ENCODE measurements around the gene INHBE.
A peak's percentile ranks its signal among the peaks of the same experiment; 100 is the strongest.

INHBE gene

DNA sequence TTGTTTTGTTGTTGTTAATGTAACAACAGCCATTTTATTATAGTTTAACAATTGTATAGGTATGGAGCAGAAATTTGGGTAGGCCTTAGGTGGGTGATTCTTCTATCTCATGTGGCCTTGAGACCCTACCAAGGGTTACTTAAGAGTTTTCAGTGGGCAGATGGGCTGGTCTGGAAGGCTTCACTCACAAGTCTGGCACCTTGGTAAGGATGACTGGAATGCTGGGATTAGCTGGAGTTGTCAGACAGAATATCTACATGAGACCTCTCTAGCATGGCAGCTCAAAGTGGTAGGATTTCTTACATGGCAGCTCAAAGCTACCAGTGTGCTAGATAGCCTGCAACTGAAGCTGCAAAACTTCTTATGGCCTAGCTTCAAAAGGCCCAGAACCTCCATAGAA is 30.6 kb downstream of the INHBE start:
- H3K4me2 ChIP-seq (ENCODE audit: low read depth, low read length, poor library complexity, severe bottlenecking): no peak overlapping the region
- no peaks in the 10 kb centered on the region for H3K9me2 ChIP-seq (replicated peaks; ENCODE audit: low read depth, low read length)
- H3K9ac ChIP-seq (ENCODE audit: low read depth, low read length, poor library complexity, severe bottlenecking): no peak overlapping the region
- no peak for TF ChIP-seq EZH2phosphoT487 (IDR thresholded peaks at IDR 0.05; ENCODE audit: borderline replicate concordance)
- TF ChIP-seq, protein P1, sequence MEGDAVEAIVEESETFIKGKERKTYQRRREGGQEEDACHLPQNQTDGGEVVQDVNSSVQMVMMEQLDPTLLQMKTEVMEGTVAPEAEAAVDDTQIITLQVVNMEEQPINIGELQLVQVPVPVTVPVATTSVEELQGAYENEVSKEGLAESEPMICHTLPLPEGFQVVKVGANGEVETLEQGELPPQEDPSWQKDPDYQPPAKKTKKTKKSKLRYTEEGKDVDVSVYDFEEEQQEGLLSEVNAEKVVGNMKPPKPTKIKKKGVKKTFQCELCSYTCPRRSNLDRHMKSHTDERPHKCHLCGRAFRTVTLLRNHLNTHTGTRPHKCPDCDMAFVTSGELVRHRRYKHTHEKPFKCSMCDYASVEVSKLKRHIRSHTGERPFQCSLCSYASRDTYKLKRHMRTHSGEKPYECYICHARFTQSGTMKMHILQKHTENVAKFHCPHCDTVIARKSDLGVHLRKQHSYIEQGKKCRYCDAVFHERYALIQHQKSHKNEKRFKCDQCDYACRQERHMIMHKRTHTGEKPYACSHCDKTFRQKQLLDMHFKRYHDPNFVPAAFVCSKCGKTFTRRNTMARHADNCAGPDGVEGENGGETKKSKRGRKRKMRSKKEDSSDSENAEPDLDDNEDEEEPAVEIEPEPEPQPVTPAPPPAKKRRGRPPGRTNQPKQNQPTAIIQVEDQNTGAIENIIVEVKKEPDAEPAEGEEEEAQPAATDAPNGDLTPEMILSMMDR (conservative IDR thresholded peaks at IDR 0.05; ENCODE audit: low read length): no peak
- H3K79me2 ChIP-seq (ENCODE audit: insufficient read depth, low read length): peaks cover 27% of the 10 kb centered on the region
- H3K4me3 ChIP-seq (ENCODE audit: low read length, poor library complexity, severe bottlenecking): no peak overlapping the region
- H2AFZ ChIP-seq (ENCODE audit: low read length): no peak overlapping the region
- peaks cover 8% of the 10 kb centered on the region; the same call in 1 of the 2 replicates for H3K36me3 ChIP-seq (ENCODE audit: insufficient read depth, low read length)
- H3K9me3 ChIP-seq (ENCODE audit: insufficient read depth, low read depth, low read length): no peaks in the 10 kb centered on the region
- H3K27me3 ChIP-seq (ENCODE audit: insufficient read depth, low read length, poor library complexity, severe bottlenecking): no peaks in the 10 kb centered on the region
- H4K20me1 ChIP-seq (ENCODE audit: insufficient read depth, low read length, poor library complexity, severe bottlenecking): peaks cover 23% of the 10 kb centered on the region
- H3F3A ChIP-seq (ENCODE audit: low read depth): 0 out of 2 replicates have a peak, but pooled peaks cover 3% of the 10 kb centered on the region
- H3K4me1 ChIP-seq (ENCODE audit: insufficient read depth, low read length, poor library complexity, severe bottlenecking): peaks cover 25% of the 10 kb centered on the region

DNA sequence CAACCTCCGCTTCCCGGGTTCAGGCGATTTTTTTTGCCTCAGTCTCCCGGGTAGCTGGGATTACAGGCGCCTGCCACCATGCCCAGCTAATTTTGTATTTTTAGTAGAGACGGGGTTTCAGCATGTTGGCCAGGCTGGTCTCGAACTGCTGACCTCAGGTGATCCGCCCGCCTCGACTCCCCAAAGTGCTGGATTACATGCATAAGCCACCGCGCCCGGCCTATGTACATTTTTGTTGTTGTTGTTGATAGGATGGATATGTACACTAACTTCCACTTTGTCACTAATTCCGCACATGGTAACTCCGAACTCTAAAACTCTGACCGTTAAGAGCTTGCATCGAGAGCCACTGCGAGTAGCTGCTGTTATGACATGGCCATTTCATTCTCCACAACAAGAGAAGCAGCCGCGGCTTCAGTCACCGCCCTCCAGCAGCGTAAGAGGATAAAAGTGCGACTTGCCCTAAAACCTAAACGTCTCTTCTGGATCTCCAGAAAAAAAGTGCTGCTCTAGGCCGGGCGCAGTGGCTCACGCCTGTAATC is 32.0 kb downstream of the INHBE start:
- peak overlapping the region; percentile 71 for H2AFZ ChIP-seq (ENCODE audit: low read length)
- no peak overlapping the region for H3K4me2 ChIP-seq (ENCODE audit: low read depth, low read length, poor library complexity, severe bottlenecking)
- H3K9me2 ChIP-seq (replicated peaks; ENCODE audit: low read depth, low read length): no peaks in the 10 kb centered on the region
- TF ChIP-seq, protein P1 (conservative IDR thresholded peaks at IDR 0.05; ENCODE audit: low read length): no peak
- TF ChIP-seq EZH2phosphoT487 (IDR thresholded peaks at IDR 0.05; ENCODE audit: borderline replicate concordance): no peak
- no peaks in the 10 kb centered on the region for H3F3A ChIP-seq (ENCODE audit: low read depth)
- H3K4me3 ChIP-seq (ENCODE audit: low read length, poor library complexity, severe bottlenecking): no peak overlapping the region
- H3K36me3 ChIP-seq (ENCODE audit: insufficient read depth, low read length): peaks cover 19% of the 10 kb centered on the region; the same call in 1 of the 2 replicates
- H3K79me2 ChIP-seq (ENCODE audit: insufficient read depth, low read length): peaks cover 32% of the 10 kb centered on the region
- peaks cover 25% of the 10 kb centered on the region for H4K20me1 ChIP-seq (ENCODE audit: insufficient read depth, low read length, poor library complexity, severe bottlenecking)
- H3K9ac ChIP-seq (ENCODE audit: low read depth, low read length, poor library complexity, severe bottlenecking): no peak overlapping the region
- no peaks in the 10 kb centered on the region for H3K27me3 ChIP-seq (ENCODE audit: insufficient read depth, low read length, poor library complexity, severe bottlenecking)
- peaks cover 19% of the 10 kb centered on the region for H3K4me1 ChIP-seq (ENCODE audit: insufficient read depth, low read length, poor library complexity, severe bottlenecking)
- H3K9me3 ChIP-seq (ENCODE audit: insufficient read depth, low read depth, low read length): no peaks in the 10 kb centered on the region

DNA sequence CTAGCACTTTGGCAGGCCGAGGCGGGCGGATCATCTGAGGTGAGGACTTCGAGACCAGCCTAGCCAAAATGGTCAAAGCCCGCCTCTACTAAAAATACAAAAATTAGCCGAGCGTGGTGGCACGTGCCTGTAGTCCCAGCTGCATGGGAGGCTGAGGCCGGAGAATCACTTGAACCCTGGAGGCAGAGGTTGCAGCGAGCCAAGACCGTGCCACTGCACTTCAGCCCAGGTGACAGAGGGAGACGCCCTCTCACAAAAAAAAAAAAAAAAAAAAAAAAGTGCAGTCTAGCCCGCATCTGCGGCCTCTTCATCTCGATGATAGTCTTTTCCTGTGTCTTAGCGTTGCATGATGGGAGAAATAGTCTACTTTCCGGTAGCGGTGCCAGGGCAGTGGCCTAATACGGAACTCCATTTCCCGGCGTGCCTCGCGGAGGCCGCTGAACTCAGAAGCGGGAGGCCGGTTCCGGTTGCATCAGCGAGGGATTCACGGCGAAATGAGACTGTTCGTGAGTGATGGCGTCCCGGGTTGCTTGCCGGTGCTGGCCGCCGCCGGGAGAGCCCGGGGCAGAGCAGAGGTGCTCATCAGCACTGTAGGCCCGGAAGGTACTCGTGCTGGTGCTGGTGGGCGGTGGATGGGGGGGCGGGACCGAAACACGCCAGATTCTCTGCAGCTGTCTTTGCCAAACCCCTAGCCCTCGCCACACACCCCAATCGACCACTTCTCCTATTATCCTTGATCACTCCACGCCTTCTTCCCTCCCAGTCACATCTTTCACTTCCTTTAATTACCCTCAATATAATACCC is 32.7 kb downstream of the INHBE start, which contains the start of gene MARS1:
Gene MARS1 (plus strand): TSS at position 472 of the 805 bp plus-strand sequence. CDS start 23 bp downstream, at position 495.
- Histone ChIP-seq H3K36me3 (ENCODE audit: insufficient read depth, low read length) (peaks cover 19% of the 10 kb centered on the region; the same call in 1 of the 2 replicates), H3K27me3 (ENCODE audit: insufficient read depth, low read length, poor library complexity, severe bottlenecking) (no peaks in the 10 kb centered on the region), H3K4me1 (ENCODE audit: insufficient read depth, low read length, poor library complexity, severe bottlenecking) (peaks cover 19% of the 10 kb centered on the region), H3K4me2 (ENCODE audit: low read depth, low read length, poor library complexity, severe bottlenecking) (peak within 1 kb of the TSS; percentile 91), H3F3A (ENCODE audit: low read depth) (no peaks in the 10 kb centered on the region), H2AFZ (ENCODE audit: low read length) (peak within 1 kb of the TSS; percentile 71), H3K4me3 (ENCODE audit: low read length, poor library complexity, severe bottlenecking) (peak within 1 kb of the TSS; percentile 90), H3K79me2 (ENCODE audit: insufficient read depth, low read length) (peaks cover 32% of the 10 kb centered on the region), H4K20me1 (ENCODE audit: insufficient read depth, low read length, poor library complexity, severe bottlenecking) (peaks cover 26% of the 10 kb centered on the region), H3K9ac (ENCODE audit: low read depth, low read length, poor library complexity, severe bottlenecking) (peak within 1 kb of the TSS; percentile 97), H3K9me3 (ENCODE audit: insufficient read depth, low read depth, low read length) (no peaks in the 10 kb centered on the region), H3K9me2 (replicated peaks; ENCODE audit: low read depth, low read length) (no peaks in the 10 kb centered on the region)
- TF ChIP-seq, protein P1 (conservative IDR thresholded peaks at IDR 0.05; ENCODE audit: low read length): peak; percentile 61
- no peak for TF ChIP-seq EZH2phosphoT487 (IDR thresholded peaks at IDR 0.05; ENCODE audit: borderline replicate concordance)
